Measurements from ENCODE around the gene GLDN.

Gene GLDN

DNA sequence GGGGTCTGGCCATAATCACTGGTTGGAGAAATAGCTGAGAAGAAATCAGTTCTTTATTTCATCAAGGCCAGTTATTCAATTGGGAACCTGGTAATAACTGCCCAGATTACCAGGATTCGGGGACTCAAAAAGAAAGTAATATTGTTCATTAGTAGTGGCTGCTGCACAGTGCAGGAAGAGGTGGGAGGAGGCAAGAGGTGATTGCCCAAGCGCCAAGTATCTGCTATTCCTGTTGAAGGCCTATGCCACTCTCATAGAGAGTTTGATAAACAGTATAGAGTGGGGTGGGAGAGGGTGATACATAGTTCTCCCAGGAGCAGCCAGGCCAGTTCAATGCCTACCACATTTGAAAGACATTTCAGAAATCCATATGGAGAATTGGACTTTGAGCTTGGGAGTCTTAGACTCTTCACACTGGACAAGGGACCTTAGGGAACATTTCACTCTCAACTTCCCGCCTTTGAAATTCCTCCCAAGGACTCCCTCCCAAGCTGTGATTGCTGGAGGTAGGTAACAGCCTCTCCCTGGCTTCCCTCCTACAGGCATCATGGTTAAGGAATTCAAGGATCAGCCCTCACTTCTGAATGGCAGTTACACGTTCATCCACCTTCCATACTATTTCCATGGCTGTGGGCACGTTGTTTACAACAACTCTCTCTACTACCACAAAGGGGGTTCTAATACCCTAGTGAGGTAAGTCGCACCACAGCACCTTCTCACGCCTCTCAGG lies 59.8 kb downstream of the GLDN start:
- Histone ChIP-seq H3K79me1 (ENCODE audit: low read length) (no peaks in the 10 kb centered on the region), H3K27ac (ENCODE audit: low read depth, low read length) (no peak overlapping the region), H3K36me3 (ENCODE audit: control insufficient read depth, insufficient read depth, low read length) (no peaks in the 10 kb centered on the region), H4K5ac (ENCODE audit: low read length) (no peak overlapping the region), H3K79me2 (ENCODE audit: control insufficient read depth, insufficient read depth, low read length) (no peaks in the 10 kb centered on the region), H3K4ac (ENCODE audit: low read depth, low read length) (no peak overlapping the region), H3K23ac (ENCODE audit: low read length) (no peak overlapping the region), H4K8ac (ENCODE audit: low read depth, low read length) (no peak overlapping the region), H3K56ac (ENCODE audit: low read length) (no peak overlapping the region), H2BK5ac (ENCODE audit: low read length) (no peak overlapping the region), H3K4me3 (ENCODE audit: low read length) (no peak overlapping the region), H2AK5ac (ENCODE audit: low read length) (no peak overlapping the region), H3K9ac (ENCODE audit: low read length) (no peak overlapping the region), H3K18ac (ENCODE audit: low read length) (no peak overlapping the region), H3K4me1 (ENCODE audit: control insufficient read depth, low read depth, low read length) (no peaks in the 10 kb centered on the region), H3K4me2 (ENCODE audit: low read length) (no peak overlapping the region), H2BK15ac (replicated peaks; ENCODE audit: low read depth) (no peak overlapping the region), H3K27me3 (ENCODE audit: insufficient read depth, low read length, poor library complexity) (no peaks in the 10 kb centered on the region), H2BK120ac (ENCODE audit: low read depth, low read length) (no peak overlapping the region)
- peak; percentile 71 for DNase-seq
- WGBS (ENCODE audit: extremely low coverage, insufficient coverage, low lambda C conversion rate), result no CpG with 5 or more reads among the region's 7 CpGs

GRCh38 chr15:51401872-51402517 lies 60.5 kb downstream of the GLDN start:
- WGBS (ENCODE audit: extremely low coverage, insufficient coverage, low lambda C conversion rate), result no CpG with 5 or more reads among the region's 12 CpGs
- no peak overlapping the region for H3K18ac ChIP-seq (ENCODE audit: low read length)
- H3K27me3 ChIP-seq (ENCODE audit: insufficient read depth, low read length, poor library complexity), result no peaks in the 10 kb centered on the region
- no peak overlapping the region for H4K5ac ChIP-seq (ENCODE audit: low read length)
- H4K8ac ChIP-seq (ENCODE audit: low read depth, low read length), result no peak overlapping the region
- H3K4me1 ChIP-seq (ENCODE audit: control insufficient read depth, low read depth, low read length), result no peaks in the 10 kb centered on the region
- H2AK5ac ChIP-seq (ENCODE audit: low read length), result no peak overlapping the region
- H3K79me2 ChIP-seq (ENCODE audit: control insufficient read depth, insufficient read depth, low read length), result no peaks in the 10 kb centered on the region
- no peak overlapping the region for H3K27ac ChIP-seq (ENCODE audit: low read depth, low read length)
- DNase-seq, result peak; percentile 80
- no peak overlapping the region for H2BK120ac ChIP-seq (ENCODE audit: low read depth, low read length)
- no peak overlapping the region for H2BK5ac ChIP-seq (ENCODE audit: low read length)
- no peak overlapping the region for H2BK15ac ChIP-seq (replicated peaks; ENCODE audit: low read depth)
- H3K4me2 ChIP-seq (ENCODE audit: low read length), result no peak overlapping the region
- no peak overlapping the region for H3K4me3 ChIP-seq (ENCODE audit: low read length)
- no peak overlapping the region for H3K56ac ChIP-seq (ENCODE audit: low read length)
- no peak overlapping the region for H3K4ac ChIP-seq (ENCODE audit: low read depth, low read length)
- no peak overlapping the region for H3K9ac ChIP-seq (ENCODE audit: low read length)
- no peaks in the 10 kb centered on the region for H3K36me3 ChIP-seq (ENCODE audit: control insufficient read depth, insufficient read depth, low read length)
- H3K23ac ChIP-seq (ENCODE audit: low read length), result no peak overlapping the region
- no peaks in the 10 kb centered on the region for H3K79me1 ChIP-seq (ENCODE audit: low read length)

DNA sequence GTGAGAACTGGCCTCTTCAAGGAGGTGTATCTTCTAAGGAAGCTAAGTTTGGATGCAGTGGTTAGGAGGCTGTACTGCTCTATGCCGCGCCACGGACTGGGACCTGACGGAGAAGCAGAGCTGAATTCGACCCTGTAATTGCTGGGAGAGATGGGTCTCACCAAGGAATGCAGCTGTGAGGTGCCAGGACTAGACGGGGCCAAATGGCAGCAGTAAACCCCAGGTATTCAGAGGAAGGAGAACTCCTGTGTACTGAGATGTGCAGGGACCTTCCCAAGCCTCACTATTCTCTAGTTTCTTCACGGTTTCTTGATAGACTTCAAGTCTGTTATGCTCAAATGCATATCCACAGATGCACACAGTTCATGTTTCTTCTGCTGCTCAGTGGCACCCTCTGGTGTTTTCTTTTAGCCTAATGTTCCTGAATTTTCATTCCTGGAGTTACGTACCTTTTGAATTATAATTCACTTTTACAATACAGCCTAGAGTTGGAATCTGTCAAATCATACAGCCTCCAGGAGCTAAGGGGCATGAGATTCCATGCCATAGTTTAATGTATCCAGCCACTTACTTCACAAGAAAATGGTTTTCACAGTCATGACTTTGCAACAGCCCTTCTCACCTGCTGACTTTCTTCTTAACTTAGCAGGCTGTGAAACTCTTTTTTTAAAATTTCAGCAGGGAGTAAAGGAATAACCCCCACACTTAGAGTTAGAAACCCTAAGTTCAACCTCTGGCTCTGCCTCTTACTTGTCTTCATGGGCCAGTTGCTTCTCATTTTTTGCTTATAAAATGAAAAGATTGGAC lies 61.8 kb downstream of the GLDN start:
- Histone ChIP-seq H3K4me2 (ENCODE audit: low read length) (no peak overlapping the region), H4K8ac (ENCODE audit: low read depth, low read length) (no peak overlapping the region), H3K9ac (ENCODE audit: low read length) (no peak overlapping the region), H4K5ac (ENCODE audit: low read length) (no peak overlapping the region), H3K27me3 (ENCODE audit: insufficient read depth, low read length, poor library complexity) (no peaks in the 10 kb centered on the region), H3K4me3 (ENCODE audit: low read length) (no peak overlapping the region), H3K36me3 (ENCODE audit: control insufficient read depth, insufficient read depth, low read length) (no peaks in the 10 kb centered on the region), H3K4me1 (ENCODE audit: control insufficient read depth, low read depth, low read length) (no peaks in the 10 kb centered on the region), H3K56ac (ENCODE audit: low read length) (no peak overlapping the region), H2AK5ac (ENCODE audit: low read length) (no peak overlapping the region), H3K4ac (ENCODE audit: low read depth, low read length) (no peak overlapping the region), H2BK15ac (replicated peaks; ENCODE audit: low read depth) (no peak overlapping the region), H3K79me2 (ENCODE audit: control insufficient read depth, insufficient read depth, low read length) (no peaks in the 10 kb centered on the region), H3K79me1 (ENCODE audit: low read length) (no peaks in the 10 kb centered on the region), H3K27ac (ENCODE audit: low read depth, low read length) (no peak overlapping the region), H2BK5ac (ENCODE audit: low read length) (no peak overlapping the region), H3K23ac (ENCODE audit: low read length) (no peak overlapping the region), H2BK120ac (ENCODE audit: low read depth, low read length) (no peak overlapping the region), H3K18ac (ENCODE audit: low read length) (no peak overlapping the region)
- no peak for DNase-seq
- WGBS (ENCODE audit: extremely low coverage, insufficient coverage, low lambda C conversion rate), result no CpG with 5 or more reads among the region's 8 CpGs

GRCh38 chr15:51403946-51404695 lies 62.7 kb downstream of the GLDN start:
- Histone ChIP-seq H2BK15ac (replicated peaks; ENCODE audit: low read depth) (no peak overlapping the region), H3K9ac (ENCODE audit: low read length) (no peak overlapping the region), H2AK5ac (ENCODE audit: low read length) (no peak overlapping the region), H4K8ac (ENCODE audit: low read depth, low read length) (no peak overlapping the region), H3K27ac (ENCODE audit: low read depth, low read length) (no peak overlapping the region), H4K5ac (ENCODE audit: low read length) (no peak overlapping the region), H2BK120ac (ENCODE audit: low read depth, low read length) (no peak overlapping the region), H3K18ac (ENCODE audit: low read length) (no peak overlapping the region), H3K4me1 (ENCODE audit: control insufficient read depth, low read depth, low read length) (no peaks in the 10 kb centered on the region), H3K4ac (ENCODE audit: low read depth, low read length) (no peak overlapping the region), H3K4me2 (ENCODE audit: low read length) (no peak overlapping the region), H3K4me3 (ENCODE audit: low read length) (no peak overlapping the region), H3K79me2 (ENCODE audit: control insufficient read depth, insufficient read depth, low read length) (no peaks in the 10 kb centered on the region), H3K27me3 (ENCODE audit: insufficient read depth, low read length, poor library complexity) (no peaks in the 10 kb centered on the region), H3K36me3 (ENCODE audit: control insufficient read depth, insufficient read depth, low read length) (no peaks in the 10 kb centered on the region), H3K56ac (ENCODE audit: low read length) (no peak overlapping the region), H2BK5ac (ENCODE audit: low read length) (no peak overlapping the region), H3K79me1 (ENCODE audit: low read length) (no peaks in the 10 kb centered on the region), H3K23ac (ENCODE audit: low read length) (no peak overlapping the region)
- DNase-seq, result no peak
- no CpG with 5 or more reads among the region's 9 CpGs for WGBS (ENCODE audit: extremely low coverage, insufficient coverage, low lambda C conversion rate)

DNA sequence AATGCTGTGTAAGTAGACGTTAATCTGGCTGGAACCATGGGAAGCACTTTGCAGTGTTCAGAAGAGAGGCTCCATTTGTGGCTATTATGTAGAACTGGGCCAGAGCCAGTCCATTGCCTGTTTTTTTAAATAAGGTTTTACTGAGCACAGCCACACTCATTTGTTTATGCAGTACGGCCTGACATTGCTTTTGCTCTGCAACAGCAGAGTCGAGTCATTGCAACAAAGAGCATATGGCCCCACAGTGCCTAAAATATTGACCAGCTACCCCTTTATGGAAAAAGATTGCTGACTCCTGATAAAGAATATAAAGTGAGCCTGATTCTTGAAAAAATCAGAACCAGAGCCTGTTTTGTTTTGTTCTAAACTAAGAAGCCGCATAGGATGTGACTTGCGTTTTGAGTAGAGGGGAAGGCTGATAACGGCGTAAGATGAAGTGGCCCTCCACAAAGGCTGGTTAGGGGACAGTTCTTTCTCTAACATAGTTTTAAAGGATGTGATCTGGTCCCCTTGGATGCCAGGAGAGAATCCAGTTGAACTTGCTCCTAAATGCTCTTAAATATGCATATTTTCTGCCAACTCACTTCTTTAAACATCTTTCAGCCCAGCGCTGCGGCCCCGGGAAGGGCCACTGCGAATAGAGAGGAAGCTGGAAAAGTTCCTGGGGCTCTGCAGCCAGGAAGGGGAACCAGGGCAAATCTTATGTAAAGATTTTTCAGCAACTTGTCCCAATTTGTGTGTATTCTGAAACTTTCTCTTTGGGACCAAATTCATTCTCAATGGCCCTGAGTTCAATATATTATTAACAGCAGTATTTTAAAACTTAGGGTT lies 64.5 kb downstream of the GLDN start:
- Histone ChIP-seq H3K18ac (ENCODE audit: low read length) (no peak overlapping the region), H3K79me1 (ENCODE audit: low read length) (no peaks in the 10 kb centered on the region), H3K23ac (ENCODE audit: low read length) (no peak overlapping the region), H3K27ac (ENCODE audit: low read depth, low read length) (no peak overlapping the region), H3K56ac (ENCODE audit: low read length) (no peak overlapping the region), H3K79me2 (ENCODE audit: control insufficient read depth, insufficient read depth, low read length) (no peaks in the 10 kb centered on the region), H3K9ac (ENCODE audit: low read length) (no peak overlapping the region), H4K5ac (ENCODE audit: low read length) (no peak overlapping the region), H3K36me3 (ENCODE audit: control insufficient read depth, insufficient read depth, low read length) (no peaks in the 10 kb centered on the region), H2BK120ac (ENCODE audit: low read depth, low read length) (no peak overlapping the region), H4K8ac (ENCODE audit: low read depth, low read length) (no peak overlapping the region), H3K4me2 (ENCODE audit: low read length) (no peak overlapping the region), H2AK5ac (ENCODE audit: low read length) (no peak overlapping the region), H3K27me3 (ENCODE audit: insufficient read depth, low read length, poor library complexity) (no peaks in the 10 kb centered on the region), H3K4me3 (ENCODE audit: low read length) (no peak overlapping the region), H3K4ac (ENCODE audit: low read depth, low read length) (no peak overlapping the region), H2BK5ac (ENCODE audit: low read length) (no peak overlapping the region), H2BK15ac (replicated peaks; ENCODE audit: low read depth) (no peak overlapping the region), H3K4me1 (ENCODE audit: control insufficient read depth, low read depth, low read length) (no peaks in the 10 kb centered on the region)
- DNase-seq, result no peak
- no CpG with 5 or more reads among the region's 11 CpGs for WGBS (ENCODE audit: extremely low coverage, insufficient coverage, low lambda C conversion rate)

Data from mesendoderm (in vitro differentiated cells).